PC-3 (cell line): ENCODE results near the gene OR2AG2.

Experiments used
- EZH2 ChIP-seq: fragments of 300-600 bp; sonication (generic); IDR thresholded peaks from one replicate; pipeline ENCODE4 v1.6.1; 2017; ENCODE audit warnings: antibody characterized with exemption, mild to moderate bottlenecking, low read length; ENCODE audit not compliant: unreplicated experiment
- EZH2phosphoT487 ChIP-seq: fragments of 300-600 bp; sonication (generic); IDR thresholded peaks from 2 replicates; pipeline ENCODE4 v1.6.1; 2018; ENCODE audit warnings: mild to moderate bottlenecking, antibody characterized with exemption, low read length, borderline replicate concordance
- TF ChIP-seq, protein P1 (sequence below): fragments of 300-600 bp; sonication (generic); conservative IDR thresholded peaks from 2 replicates; pipeline ENCODE4 v1.5.1; 2017; ENCODE audit warnings: antibody characterized with exemption, low read depth, mild to moderate bottlenecking, low read length

GRCh38 chr11:6799402-6799801 is 27.6 kb upstream of the OR2AG2 start, which contains the start of gene OR6A2:
- TF ChIP-seq, protein P1, sequence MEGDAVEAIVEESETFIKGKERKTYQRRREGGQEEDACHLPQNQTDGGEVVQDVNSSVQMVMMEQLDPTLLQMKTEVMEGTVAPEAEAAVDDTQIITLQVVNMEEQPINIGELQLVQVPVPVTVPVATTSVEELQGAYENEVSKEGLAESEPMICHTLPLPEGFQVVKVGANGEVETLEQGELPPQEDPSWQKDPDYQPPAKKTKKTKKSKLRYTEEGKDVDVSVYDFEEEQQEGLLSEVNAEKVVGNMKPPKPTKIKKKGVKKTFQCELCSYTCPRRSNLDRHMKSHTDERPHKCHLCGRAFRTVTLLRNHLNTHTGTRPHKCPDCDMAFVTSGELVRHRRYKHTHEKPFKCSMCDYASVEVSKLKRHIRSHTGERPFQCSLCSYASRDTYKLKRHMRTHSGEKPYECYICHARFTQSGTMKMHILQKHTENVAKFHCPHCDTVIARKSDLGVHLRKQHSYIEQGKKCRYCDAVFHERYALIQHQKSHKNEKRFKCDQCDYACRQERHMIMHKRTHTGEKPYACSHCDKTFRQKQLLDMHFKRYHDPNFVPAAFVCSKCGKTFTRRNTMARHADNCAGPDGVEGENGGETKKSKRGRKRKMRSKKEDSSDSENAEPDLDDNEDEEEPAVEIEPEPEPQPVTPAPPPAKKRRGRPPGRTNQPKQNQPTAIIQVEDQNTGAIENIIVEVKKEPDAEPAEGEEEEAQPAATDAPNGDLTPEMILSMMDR, result no peak
- no peak for TF ChIP-seq EZH2
- no peak for TF ChIP-seq EZH2phosphoT487
